Measurements from ENCODE around the gene KCNA3. TPM values are rescaled to one million over a fixed set of nuclear protein-coding genes. Genes with fewer than 3 reads are reported as not detected.

The KCNA3 gene
- total and polyA plus RNA-seq, 3 donors from 2014 or later: 1.3 to 6.7 (median 3.4) TPM

GRCh38 chr1:110675060-110675791 is 486 bp upstream of the KCNA3 start:
- TF ChIP-seq POLR2A (IDR thresholded peaks at IDR 0.05): no peak
- TF ChIP-seq, protein P1, sequence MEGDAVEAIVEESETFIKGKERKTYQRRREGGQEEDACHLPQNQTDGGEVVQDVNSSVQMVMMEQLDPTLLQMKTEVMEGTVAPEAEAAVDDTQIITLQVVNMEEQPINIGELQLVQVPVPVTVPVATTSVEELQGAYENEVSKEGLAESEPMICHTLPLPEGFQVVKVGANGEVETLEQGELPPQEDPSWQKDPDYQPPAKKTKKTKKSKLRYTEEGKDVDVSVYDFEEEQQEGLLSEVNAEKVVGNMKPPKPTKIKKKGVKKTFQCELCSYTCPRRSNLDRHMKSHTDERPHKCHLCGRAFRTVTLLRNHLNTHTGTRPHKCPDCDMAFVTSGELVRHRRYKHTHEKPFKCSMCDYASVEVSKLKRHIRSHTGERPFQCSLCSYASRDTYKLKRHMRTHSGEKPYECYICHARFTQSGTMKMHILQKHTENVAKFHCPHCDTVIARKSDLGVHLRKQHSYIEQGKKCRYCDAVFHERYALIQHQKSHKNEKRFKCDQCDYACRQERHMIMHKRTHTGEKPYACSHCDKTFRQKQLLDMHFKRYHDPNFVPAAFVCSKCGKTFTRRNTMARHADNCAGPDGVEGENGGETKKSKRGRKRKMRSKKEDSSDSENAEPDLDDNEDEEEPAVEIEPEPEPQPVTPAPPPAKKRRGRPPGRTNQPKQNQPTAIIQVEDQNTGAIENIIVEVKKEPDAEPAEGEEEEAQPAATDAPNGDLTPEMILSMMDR (IDR thresholded peaks at IDR 0.05): no peak
- intact Hi-C loops (cut with DNase I; ENCODE audit: low total_unique reads): no loop called here
- no peaks in the 10 kb centered on the region for H3K9me3 ChIP-seq
- H3K27ac ChIP-seq: no peak overlapping the region
- 6 to 13% methylated on average over 10 to 53 of the region's 57 CpGs for WGBS, 2 donors
- no peaks in the 10 kb centered on the region for H3K4me1 ChIP-seq
- H3K27me3 ChIP-seq: no peaks in the 10 kb centered on the region
- DNase-seq: no peak
- peak overlapping the region; percentile 50 to 68 for H3K4me3 ChIP-seq
- no peaks in the 10 kb centered on the region for H3K36me3 ChIP-seq (ENCODE audit: low read depth, missing control alignments)

GRCh38 chr1:110673805-110674336 is 869 bp downstream of the KCNA3 start:
- no peak overlapping the region for H3K27ac ChIP-seq
- no peaks in the 10 kb centered on the region for H3K27me3 ChIP-seq
- intact Hi-C loops (cut with DNase I; ENCODE audit: low total_unique reads): no loop called here

DNA sequence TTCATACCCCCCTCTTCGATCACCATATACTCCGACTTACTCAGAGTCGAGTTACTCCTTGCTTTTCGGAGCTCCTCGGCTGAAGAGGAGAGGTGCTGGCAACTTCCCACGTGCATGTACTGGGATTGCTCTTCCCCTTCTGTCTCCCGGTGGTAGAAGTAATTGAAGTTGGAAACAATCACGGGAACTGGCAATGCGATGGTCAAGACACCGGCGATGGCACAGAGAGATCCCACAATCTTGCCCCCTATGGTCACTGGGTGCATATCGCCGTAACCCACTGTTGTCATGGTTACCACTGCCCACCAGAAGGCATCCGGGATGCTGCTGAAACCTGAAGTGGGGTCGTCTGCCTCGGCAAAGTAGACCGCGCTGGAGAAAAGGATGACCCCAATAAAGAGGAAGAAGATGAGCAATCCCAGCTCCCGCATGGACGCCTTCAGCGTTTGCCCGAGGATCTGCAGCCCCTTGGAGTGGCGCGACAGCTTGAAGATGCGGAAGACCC is 1.5 kb downstream of the KCNA3 start:
- TF ChIP-seq, protein P1 (IDR thresholded peaks at IDR 0.05): no peak
- no peak for TF ChIP-seq POLR2A (IDR thresholded peaks at IDR 0.05)
- H3K36me3 ChIP-seq (ENCODE audit: low read depth, missing control alignments): no peaks in the 10 kb centered on the region
- intact Hi-C loops (cut with DNase I; ENCODE audit: low total_unique reads): no loop called here
- no peaks in the 10 kb centered on the region for H3K27me3 ChIP-seq
- no peaks in the 10 kb centered on the region for H3K4me1 ChIP-seq
- H3K27ac ChIP-seq: no peak overlapping the region
- WGBS, 2 donors: 52 to 55% methylated on average over 22 to 25 of the region's 25 CpGs
- H3K9me3 ChIP-seq: no peaks in the 10 kb centered on the region
- peak overlapping the region in 1 of 2 donors; percentile 68 for H3K4me3 ChIP-seq
- no peak for DNase-seq

More at GRCh38 chr1:110673805-110674336, 869 bp downstream of the KCNA3 start:
- H3K4me3 ChIP-seq: peak overlapping the region; percentile 50 to 68
- H3K9me3 ChIP-seq: no peaks in the 10 kb centered on the region
- TF ChIP-seq POLR2A (IDR thresholded peaks at IDR 0.05): no peak
- TF ChIP-seq, protein P1 (IDR thresholded peaks at IDR 0.05): no peak
- no peaks in the 10 kb centered on the region for H3K36me3 ChIP-seq (ENCODE audit: low read depth, missing control alignments)
- no peaks in the 10 kb centered on the region for H3K4me1 ChIP-seq
- no peak for DNase-seq
- WGBS, 2 donors: 28% methylated on average over 33 to 50 of the region's 51 CpGs

GRCh38 chr1:110672753-110673108 is 2.0 kb downstream of the KCNA3 start:
- Histone ChIP-seq H3K27ac (no peak overlapping the region), H3K9me3 (no peaks in the 10 kb centered on the region), H3K27me3 (no peaks in the 10 kb centered on the region), H3K4me1 (no peaks in the 10 kb centered on the region), H3K4me3 (no peak overlapping the region), H3K36me3 (ENCODE audit: low read depth, missing control alignments) (no peaks in the 10 kb centered on the region)
- WGBS, 2 donors: 45 to 54% methylated on average over 4 of the region's 4 CpGs
- intact Hi-C loops (cut with DNase I; ENCODE audit: low total_unique reads): no loop called here
- TF ChIP-seq, protein P1 (IDR thresholded peaks at IDR 0.05): no peak
- no peak for TF ChIP-seq POLR2A (IDR thresholded peaks at IDR 0.05)
- no peak for DNase-seq

Measured in testis (tissue), 3 donors.